ENCODE results near the gene ODC1.
"Not testable (repeated sequence)": the region's sequence is repeated elsewhere in the genome, so short reads cannot be mapped to it uniquely, and the experiment has no call there.

- TF ChIP-seq, protein P1, sequence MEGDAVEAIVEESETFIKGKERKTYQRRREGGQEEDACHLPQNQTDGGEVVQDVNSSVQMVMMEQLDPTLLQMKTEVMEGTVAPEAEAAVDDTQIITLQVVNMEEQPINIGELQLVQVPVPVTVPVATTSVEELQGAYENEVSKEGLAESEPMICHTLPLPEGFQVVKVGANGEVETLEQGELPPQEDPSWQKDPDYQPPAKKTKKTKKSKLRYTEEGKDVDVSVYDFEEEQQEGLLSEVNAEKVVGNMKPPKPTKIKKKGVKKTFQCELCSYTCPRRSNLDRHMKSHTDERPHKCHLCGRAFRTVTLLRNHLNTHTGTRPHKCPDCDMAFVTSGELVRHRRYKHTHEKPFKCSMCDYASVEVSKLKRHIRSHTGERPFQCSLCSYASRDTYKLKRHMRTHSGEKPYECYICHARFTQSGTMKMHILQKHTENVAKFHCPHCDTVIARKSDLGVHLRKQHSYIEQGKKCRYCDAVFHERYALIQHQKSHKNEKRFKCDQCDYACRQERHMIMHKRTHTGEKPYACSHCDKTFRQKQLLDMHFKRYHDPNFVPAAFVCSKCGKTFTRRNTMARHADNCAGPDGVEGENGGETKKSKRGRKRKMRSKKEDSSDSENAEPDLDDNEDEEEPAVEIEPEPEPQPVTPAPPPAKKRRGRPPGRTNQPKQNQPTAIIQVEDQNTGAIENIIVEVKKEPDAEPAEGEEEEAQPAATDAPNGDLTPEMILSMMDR (IDR thresholded peaks at IDR 0.05): not testable (repeated sequence)
- TF ChIP-seq POLR2A (IDR thresholded peaks at IDR 0.05): not testable (repeated sequence)
These were observed 39.6 kb upstream of the ODC1 start for GRCh38 chr2:10487741-10488104.

Data from uterus (tissue), 2 donors.